ENCODE results near the gene ZNF324B.

DNA sequence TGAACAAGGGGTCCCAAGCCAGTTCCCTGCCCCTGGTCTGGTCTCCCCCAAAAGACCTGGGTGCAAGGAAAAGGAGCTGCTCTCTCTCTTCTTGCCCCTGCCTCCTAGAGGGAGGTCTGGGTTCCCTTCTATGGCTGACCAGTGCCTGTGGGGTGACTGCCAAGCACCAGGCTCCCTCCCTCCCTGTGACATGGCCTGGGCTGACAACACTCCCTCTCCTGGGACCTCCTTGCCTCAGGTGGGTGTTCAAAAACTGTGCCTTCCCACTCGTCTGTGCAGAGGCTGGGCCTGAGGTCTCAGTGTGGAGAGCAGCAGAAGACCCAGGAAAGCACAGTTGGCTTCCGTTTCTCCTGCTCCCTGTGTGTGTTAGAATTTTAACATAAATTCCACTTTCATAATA is 29.4 kb downstream of the ZNF324B start:
- TF ChIP-seq, protein P1, sequence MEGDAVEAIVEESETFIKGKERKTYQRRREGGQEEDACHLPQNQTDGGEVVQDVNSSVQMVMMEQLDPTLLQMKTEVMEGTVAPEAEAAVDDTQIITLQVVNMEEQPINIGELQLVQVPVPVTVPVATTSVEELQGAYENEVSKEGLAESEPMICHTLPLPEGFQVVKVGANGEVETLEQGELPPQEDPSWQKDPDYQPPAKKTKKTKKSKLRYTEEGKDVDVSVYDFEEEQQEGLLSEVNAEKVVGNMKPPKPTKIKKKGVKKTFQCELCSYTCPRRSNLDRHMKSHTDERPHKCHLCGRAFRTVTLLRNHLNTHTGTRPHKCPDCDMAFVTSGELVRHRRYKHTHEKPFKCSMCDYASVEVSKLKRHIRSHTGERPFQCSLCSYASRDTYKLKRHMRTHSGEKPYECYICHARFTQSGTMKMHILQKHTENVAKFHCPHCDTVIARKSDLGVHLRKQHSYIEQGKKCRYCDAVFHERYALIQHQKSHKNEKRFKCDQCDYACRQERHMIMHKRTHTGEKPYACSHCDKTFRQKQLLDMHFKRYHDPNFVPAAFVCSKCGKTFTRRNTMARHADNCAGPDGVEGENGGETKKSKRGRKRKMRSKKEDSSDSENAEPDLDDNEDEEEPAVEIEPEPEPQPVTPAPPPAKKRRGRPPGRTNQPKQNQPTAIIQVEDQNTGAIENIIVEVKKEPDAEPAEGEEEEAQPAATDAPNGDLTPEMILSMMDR (IDR thresholded peaks at IDR 0.05), result no peak
- no peak for TF ChIP-seq POLR2A (IDR thresholded peaks at IDR 0.05)

Measured in ovary (tissue), 3 donors.